RWPE1 (cell line): ENCODE results near the gene RBMS3.
A peak's percentile ranks its signal among the peaks of the same experiment; 100 is the strongest.

Source experiments
- CTCF ChIA-PET: fragments of 350-600 bp; sonication (Branson Sonifier 250); formaldehyde crosslinking; extraction: SDS; loops from one replicate; lab custom pipeline; 2021; lab: Yijun Ruan, JAX
- POLR2A ChIA-PET: fragments of 400-600 bp; formaldehyde crosslinking; extraction: SDS; loops from one replicate; lab custom pipeline; 2020; ENCODE audit warnings: antibody characterized with exemption; ENCODE audit not compliant: low non-redundant PET; lab: Yijun Ruan, JAX
- DNase-seq: peaks from one replicate; pipeline ENCODE4 v3.0.0; 2012; ENCODE audit warnings: low spot score
- H3K27ac ChIP-seq: fragments of 450-650 bp; 2 replicates; pipeline ENCODE4 v1.5.1; 2017
- TF ChIP-seq, protein P1 (sequence below): fragments of 450-650 bp; conservative IDR thresholded peaks from 2 replicates; pipeline ENCODE4 v1.5.1; 2017; ENCODE audit warnings: low read depth, mild to moderate bottlenecking

RBMS3 gene

DNA sequence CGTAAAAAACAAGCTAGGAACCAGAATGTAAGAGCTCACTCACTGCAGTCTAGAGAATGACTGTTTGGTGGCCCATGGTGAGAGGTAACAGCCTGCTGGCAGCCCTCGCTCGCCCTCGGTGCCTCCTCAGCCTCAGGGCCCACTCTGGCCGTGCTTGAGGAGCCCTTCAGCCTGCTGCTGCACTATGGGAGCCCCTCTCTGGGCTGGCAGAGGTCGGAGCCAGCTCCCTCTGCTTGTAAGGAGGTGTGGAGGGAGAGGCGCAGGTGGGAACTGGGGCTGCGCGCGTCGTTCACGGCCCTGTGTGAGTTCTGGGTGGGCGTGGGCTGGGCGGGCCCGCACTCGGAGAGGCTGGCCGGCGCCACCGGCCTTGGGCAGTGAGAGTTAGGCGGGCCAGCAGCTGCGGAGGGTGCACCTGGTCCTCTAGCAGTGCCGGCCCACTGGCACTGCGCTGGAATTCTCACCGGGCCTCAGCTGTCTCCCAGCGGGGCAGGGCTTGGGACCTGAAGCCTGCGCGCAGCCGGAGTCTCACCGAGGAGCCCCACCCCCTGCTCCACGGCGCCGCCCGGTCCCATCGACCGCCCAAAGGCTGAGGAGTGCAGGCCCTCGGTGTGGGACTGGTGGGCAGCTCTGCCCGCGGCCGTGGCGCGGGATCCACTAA lies 420.6 kb downstream of the RBMS3 start:
- TF ChIP-seq, protein P1, sequence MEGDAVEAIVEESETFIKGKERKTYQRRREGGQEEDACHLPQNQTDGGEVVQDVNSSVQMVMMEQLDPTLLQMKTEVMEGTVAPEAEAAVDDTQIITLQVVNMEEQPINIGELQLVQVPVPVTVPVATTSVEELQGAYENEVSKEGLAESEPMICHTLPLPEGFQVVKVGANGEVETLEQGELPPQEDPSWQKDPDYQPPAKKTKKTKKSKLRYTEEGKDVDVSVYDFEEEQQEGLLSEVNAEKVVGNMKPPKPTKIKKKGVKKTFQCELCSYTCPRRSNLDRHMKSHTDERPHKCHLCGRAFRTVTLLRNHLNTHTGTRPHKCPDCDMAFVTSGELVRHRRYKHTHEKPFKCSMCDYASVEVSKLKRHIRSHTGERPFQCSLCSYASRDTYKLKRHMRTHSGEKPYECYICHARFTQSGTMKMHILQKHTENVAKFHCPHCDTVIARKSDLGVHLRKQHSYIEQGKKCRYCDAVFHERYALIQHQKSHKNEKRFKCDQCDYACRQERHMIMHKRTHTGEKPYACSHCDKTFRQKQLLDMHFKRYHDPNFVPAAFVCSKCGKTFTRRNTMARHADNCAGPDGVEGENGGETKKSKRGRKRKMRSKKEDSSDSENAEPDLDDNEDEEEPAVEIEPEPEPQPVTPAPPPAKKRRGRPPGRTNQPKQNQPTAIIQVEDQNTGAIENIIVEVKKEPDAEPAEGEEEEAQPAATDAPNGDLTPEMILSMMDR: no peak
- H3K27ac ChIP-seq: no peak overlapping the region
- ChIA-PET CTCF (no interaction called here), POLR2A (no interaction called here)
- no peak for DNase-seq

DNA sequence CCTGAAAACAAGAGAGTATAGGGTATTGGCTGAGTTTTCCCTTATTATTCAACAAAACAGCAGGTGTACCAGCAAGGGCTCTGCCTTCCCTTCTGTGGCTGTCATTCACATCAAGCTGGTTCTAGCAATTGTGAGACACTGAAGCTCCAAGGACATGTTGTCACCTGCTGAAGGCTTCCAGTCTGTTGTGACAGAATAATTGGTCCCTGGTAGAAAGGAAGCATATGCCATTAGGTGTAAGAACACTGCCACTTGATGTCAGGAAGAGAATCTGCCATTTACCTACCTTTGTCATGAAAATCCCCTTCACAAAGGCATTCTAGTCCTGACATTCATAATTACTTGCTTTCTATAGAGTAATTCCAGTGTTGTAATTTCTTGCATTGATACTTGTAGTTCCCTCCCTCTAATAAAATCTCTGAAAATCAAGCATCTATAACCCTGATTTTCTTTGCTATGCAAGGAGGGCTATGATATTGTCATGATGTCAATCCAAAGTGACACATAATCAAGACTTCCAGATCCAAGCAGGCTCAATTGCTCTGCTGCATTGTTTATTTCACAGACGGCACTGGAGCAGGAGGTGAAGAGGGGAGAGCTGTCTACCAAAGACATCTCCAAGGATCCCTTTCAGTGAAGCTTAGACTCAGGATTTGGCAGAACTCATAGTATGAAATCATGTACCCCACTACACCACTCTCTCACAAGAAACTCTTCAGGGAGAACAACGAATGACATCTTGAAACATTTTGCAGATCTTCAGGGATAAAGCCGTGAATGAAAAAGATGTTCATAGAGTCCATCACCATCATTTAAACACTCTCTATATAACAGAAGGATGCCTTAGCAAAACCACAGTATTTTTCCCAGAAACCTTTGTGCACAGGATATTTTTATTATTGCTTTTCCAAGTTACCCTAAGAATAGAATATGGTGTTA lies 425.3 kb downstream of the RBMS3 start:
- TF ChIP-seq, protein P1: no peak
- ChIA-PET POLR2A (no interaction called here), CTCF (no interaction called here)
- DNase-seq: no peak
- no peak overlapping the region for H3K27ac ChIP-seq

DNA sequence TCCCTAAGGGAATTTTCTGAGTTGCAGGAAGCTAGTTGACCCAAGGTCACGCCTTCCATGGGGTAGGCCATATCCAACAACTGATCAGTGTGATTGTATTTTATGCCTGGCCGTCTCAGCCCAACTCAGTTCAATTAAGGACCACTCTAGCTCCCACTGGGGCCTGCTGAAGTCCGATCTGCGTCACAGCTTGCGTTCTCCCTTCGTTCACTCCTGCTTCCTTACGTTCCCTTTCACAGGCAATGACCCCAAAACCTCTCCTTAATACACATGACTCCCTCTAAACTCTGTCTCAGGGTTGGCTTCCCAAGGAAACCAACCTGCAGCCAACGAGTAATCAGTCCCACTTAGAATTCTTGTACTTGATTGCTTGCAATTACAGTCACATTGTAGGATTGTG lies 428.0 kb downstream of the RBMS3 start:
- H3K27ac ChIP-seq: no peak overlapping the region
- no peak for DNase-seq
- CTCF ChIA-PET: interaction anchor here (0.6 kb wide), 1 partner anchor 545 kb away, joined by 3 read pairs; no protein-coding TSS in a partner anchor
- POLR2A ChIA-PET: no interaction called here
- TF ChIP-seq, protein P1: no peak

DNA sequence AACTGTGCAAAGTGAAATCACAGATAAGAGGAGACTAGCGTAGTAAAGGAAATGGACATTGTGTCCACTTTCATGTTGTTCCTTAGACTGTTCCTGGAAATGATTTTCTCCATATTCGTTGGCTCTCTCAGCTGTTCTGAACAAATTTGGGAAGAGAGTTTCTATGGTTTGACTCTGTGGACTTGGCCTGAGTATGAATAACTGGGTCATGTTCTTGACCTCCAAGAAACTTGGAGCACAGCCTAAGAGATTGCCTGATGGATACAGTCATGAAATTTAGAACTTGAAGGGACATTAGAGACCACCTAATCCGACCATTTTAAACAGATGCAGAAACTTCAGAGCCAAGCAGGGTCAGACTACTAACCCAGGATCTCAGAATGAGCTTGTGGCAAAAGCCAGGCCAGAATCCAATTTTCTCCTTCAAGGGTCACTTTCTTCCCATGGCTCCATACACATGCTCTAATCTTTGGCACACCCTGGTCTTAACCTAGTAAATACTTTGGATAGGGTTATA lies 430.4 kb downstream of the RBMS3 start:
- POLR2A ChIA-PET: no interaction called here
- no peak overlapping the region for H3K27ac ChIP-seq
- CTCF ChIA-PET: no interaction called here

DNA sequence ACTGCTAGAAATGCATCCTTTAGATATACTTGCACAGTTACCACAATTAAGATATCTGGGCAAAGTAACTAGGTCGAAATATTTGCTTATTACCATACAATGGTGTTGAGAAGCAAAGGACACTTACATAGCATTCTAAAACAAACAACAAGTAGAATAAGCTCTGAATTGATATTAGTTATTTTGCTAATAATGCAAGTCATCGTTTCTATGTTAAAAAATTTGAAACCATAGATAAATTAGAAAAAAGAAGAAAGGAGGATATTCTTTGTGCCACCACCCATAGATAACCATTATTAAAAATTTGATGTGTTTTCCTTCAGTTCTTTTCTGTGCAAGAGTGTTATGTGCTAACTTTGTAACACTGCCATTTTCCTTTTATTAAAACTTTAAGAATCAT lies 435.3 kb downstream of the RBMS3 start:
- CTCF ChIA-PET: no interaction called here
- TF ChIP-seq, protein P1: no peak
- no peak overlapping the region for H3K27ac ChIP-seq
- no peak for DNase-seq
- POLR2A ChIA-PET: no interaction called here

More for the DNA sequence above, 430.4 kb downstream of the RBMS3 start:
- TF ChIP-seq, protein P1: no peak
- DNase-seq: no peak

DNA sequence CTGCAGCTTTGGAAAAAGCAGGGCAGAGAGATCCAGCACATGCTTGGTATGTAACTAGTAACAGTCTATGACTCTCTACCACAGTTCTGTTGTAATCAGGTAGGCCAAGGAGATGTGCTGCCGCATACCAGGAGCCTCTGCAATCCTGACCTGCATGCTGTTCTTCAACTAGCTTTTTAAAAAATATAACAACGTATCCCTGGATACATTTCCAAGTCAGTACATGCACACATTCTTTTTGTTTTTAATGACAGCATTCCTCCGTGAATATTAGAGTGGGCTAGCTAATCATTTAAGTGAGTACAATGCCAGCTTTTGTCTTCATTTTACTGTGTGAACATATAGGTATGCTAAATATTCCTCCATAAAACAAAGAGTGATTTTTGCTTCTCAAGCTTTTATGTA lies 437.8 kb downstream of the RBMS3 start:
- TF ChIP-seq, protein P1: no peak
- CTCF ChIA-PET: no interaction called here
- peak; percentile 26 for DNase-seq
- POLR2A ChIA-PET: no interaction called here
- H3K27ac ChIP-seq: no peak overlapping the region; the same call in 1 of the 2 replicates
